Tibial artery (tissue), 4 donors: ENCODE measurements around the gene UQCR10.

Source experiments
- DNase-seq, 2 donors: peaks; one replicate each; pipeline ENCODE4 v3.0.0-alpha.2; 2019
- H3K27ac ChIP-seq, 2 donors: fragments of 200-600 bp; sonication (generic) in 1 of 2; 1 replicate in 1 of 2; 2 replicates in 1 of 2; pipeline ENCODE4 v1.5.1; 2018 to 2019; ENCODE audit warnings: mild to moderate bottlenecking in 1 of 2
- H3K27me3 ChIP-seq, 2 donors: fragments of 200-600 bp; sonication (generic) in 1 of 2; one replicate each; pipeline versions ENCODE4 v1.5.1 to v1.6.0; 2016 to 2019
- H3K36me3 ChIP-seq, 3 donors: fragments of 200-600 bp; sonication (generic) in 2 of 3; one replicate each; pipeline ENCODE4 v1.5.1; 2016 to 2019; ENCODE audit warnings: mild to moderate bottlenecking in 2 of 3
- H3K4me1 ChIP-seq, 4 donors: fragments of 200-600 bp; sonication (generic) in 2 of 4; 1 replicate in 3 of 4; 2 replicates in 1 of 4; pipeline ENCODE4 v1.5.1; 2016 to 2019
- H3K4me3 ChIP-seq, 2 donors: fragments of 200-600 bp; sonication (generic) in 1 of 2; 1 replicate in 1 of 2; 2 replicates in 1 of 2; pipeline ENCODE4 v1.5.1; 2018 to 2019; ENCODE audit warnings: mild to moderate bottlenecking in 2 of 2
- H3K9me3 ChIP-seq, 3 donors: fragments of 200-600 bp; sonication (generic) in 1 of 3; one replicate each; pipeline ENCODE4 v1.5.1; 2016 to 2019
- intact Hi-C: fragments of 100-400 bp; cut with DNase I; formaldehyde crosslinking; loops from one replicate; pipeline ENCODE4 v1.15.0; 2023; ENCODE audit warnings: low total_unique reads
- TF ChIP-seq, protein P1 (sequence below), 2 experiments: fragments of 200-600 bp in 1 of 2; fragments of 450-650 bp in 1 of 2; IDR thresholded peaks; one replicate each; pipeline ENCODE4 v1.5.1; 2017 to 2019; ENCODE audit warnings: antibody characterized with exemption in 2 of 2, mild to moderate bottlenecking in 1 of 2, moderate library complexity in 1 of 2

Gene UQCR10

GRCh38 chr22:29726106-29726505, 41.1 kb upstream of the UQCR10 start:
- Histone ChIP-seq H3K36me3 (peaks cover 0 to 26% (median 8%) of the 10 kb centered on the region in 3 donors), H3K27me3 (peaks cover 0 to 43% of the 10 kb centered on the region in 2 donors), H3K4me3 (no peak overlapping the region), H3K4me1 (peaks cover 0 to 1% (median under 1%) of the 10 kb centered on the region in 4 donors), H3K27ac (no peak overlapping the region), H3K9me3 (no peaks in the 10 kb centered on the region)
- DNase-seq, result no peak
- TF ChIP-seq, protein P1, sequence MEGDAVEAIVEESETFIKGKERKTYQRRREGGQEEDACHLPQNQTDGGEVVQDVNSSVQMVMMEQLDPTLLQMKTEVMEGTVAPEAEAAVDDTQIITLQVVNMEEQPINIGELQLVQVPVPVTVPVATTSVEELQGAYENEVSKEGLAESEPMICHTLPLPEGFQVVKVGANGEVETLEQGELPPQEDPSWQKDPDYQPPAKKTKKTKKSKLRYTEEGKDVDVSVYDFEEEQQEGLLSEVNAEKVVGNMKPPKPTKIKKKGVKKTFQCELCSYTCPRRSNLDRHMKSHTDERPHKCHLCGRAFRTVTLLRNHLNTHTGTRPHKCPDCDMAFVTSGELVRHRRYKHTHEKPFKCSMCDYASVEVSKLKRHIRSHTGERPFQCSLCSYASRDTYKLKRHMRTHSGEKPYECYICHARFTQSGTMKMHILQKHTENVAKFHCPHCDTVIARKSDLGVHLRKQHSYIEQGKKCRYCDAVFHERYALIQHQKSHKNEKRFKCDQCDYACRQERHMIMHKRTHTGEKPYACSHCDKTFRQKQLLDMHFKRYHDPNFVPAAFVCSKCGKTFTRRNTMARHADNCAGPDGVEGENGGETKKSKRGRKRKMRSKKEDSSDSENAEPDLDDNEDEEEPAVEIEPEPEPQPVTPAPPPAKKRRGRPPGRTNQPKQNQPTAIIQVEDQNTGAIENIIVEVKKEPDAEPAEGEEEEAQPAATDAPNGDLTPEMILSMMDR (IDR thresholded peaks at IDR 0.05), result no peak
- intact Hi-C loops, result no loop called here

DNA sequence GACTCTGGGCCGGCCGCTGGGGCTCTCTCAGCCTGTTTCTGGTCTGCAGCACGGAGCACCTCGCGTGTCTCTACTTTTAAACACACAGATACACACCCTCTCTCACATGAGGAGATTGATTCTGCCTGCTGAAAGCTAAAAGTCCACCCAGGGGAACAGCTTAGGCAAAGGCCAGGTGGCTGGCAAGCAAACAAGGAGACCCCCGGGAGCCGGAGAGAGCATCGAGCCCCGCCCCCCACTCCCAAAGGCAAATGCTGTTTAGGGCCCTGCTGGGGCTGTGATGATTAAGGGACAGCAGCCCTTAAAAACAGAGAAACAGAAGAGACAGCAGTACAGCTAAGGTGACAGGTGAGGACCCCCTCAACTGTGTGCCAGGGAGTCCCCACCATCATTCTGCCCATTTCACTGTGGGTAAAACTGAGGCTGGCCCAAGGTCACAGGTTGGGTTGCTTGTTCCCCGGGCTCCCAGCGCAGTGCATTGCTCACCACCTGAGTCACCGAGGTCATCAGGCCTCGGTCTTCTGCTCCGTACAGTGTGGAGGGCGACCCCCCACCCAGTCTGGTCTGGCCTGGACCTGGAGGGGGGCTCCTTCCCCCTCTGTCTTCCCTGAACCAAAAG, 40.5 kb upstream of the UQCR10 start:
- no peaks in the 10 kb centered on the region for H3K9me3 ChIP-seq
- intact Hi-C loops, result no loop called here
- TF ChIP-seq, protein P1 (IDR thresholded peaks at IDR 0.05), result no peak
- H3K36me3 ChIP-seq, result peaks cover 0 to 30% (median 11%) of the 10 kb centered on the region in 3 donors
- no peaks in the 10 kb centered on the region for H3K4me1 ChIP-seq
- H3K27ac ChIP-seq, result no peak overlapping the region
- H3K4me3 ChIP-seq, result no peak overlapping the region
- no peak for DNase-seq
- H3K27me3 ChIP-seq, result peaks cover 0 to 38% of the 10 kb centered on the region in 2 donors

GRCh38 chr22:29727131-29727523, 40.0 kb upstream of the UQCR10 start:
- peaks cover 0 to 33% of the 10 kb centered on the region in 2 donors for H3K27me3 ChIP-seq
- intact Hi-C loops, result no loop called here
- no peaks in the 10 kb centered on the region for H3K4me1 ChIP-seq
- DNase-seq, result peak in 1 of 2 donors; percentile 35
- no peaks in the 10 kb centered on the region for H3K9me3 ChIP-seq
- no peak overlapping the region for H3K27ac ChIP-seq
- H3K4me3 ChIP-seq, result no peak overlapping the region
- TF ChIP-seq, protein P1 (IDR thresholded peaks at IDR 0.05), result peak in 1 of 2 experiments; percentile 17
- H3K36me3 ChIP-seq, result peaks cover 0 to 34% (median 11%) of the 10 kb centered on the region in 3 donors

DNA sequence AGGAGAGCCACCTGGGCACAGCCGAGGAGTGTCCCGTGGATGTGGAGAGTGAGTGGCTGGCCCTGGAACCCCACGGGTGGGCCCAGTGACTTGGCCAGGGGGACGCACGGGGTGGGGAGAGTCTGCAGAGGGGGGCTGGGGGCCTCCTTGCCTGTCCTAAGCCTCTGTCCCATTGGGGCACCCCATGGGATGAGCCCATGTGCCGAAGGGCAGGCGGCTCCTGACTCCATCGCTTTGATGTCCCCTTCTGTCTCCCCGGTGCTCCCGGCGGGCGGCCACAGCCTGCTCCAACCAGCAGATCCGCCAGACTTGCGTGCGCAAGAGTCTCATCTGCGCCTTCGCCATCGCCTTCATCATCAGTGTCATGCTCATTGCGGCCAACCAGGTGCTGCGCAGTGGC, 38.0 kb upstream of the UQCR10 start:
- Histone ChIP-seq H3K27ac (no peak overlapping the region), H3K36me3 (peaks cover 0 to 53% (median 27%) of the 10 kb centered on the region in 3 donors), H3K9me3 (no peaks in the 10 kb centered on the region), H3K4me3 (no peak overlapping the region), H3K4me1 (no peaks in the 10 kb centered on the region), H3K27me3 (peaks cover 0 to 14% of the 10 kb centered on the region in 2 donors)
- intact Hi-C loops, result no loop called here
- TF ChIP-seq, protein P1 (IDR thresholded peaks at IDR 0.05), result no peak
- DNase-seq, result no peak

DNA sequence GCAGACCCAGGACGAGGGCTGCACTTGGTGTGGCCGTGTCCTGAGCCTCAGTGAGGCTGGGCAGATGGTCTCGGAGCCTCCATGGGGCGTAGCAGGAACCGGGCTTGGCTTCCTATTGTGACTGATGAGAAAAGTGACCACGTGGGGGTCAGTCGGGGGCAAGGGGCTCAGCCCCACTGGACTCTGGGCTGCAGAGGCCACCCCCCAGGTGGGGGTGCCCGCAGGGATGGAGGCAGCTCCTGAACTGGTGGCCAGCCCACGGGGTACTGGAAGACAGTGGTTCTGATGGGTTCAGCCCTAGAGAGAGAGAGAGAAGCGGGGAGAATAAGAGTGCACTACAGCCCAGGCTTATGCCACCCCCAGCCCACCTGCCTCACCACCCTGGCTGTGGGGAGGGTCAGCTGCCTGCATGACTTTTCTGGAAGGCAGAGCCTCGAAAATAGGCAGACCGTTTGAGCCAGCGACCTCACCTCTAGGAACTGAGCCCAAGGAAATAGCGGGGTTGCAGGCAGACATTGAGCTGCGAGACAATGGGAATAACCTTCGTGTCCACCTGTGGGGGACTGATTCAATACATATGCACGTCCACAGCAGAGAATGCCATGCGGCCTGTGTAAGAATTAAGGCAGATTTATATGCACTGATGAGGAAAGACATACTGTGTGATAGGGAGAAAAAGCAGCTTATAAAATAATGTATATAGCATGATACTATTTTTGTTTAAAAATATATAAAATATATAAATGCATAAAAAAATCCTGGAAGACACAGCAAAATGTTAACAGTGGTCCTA, 35.9 kb upstream of the UQCR10 start:
- Histone ChIP-seq H3K4me1 (no peaks in the 10 kb centered on the region), H3K4me3 (no peak overlapping the region), H3K27me3 (peaks cover 0 to 10% of the 10 kb centered on the region in 2 donors), H3K36me3 (peaks cover 0 to 73% (median 42%) of the 10 kb centered on the region in 3 donors), H3K9me3 (no peaks in the 10 kb centered on the region), H3K27ac (no peak overlapping the region)
- intact Hi-C loops, result no loop called here
- TF ChIP-seq, protein P1 (IDR thresholded peaks at IDR 0.05), result no peak
- no peak for DNase-seq
